Measurements from ENCODE around the gene FFAR3.

Gene FFAR3

GRCh38 chr19:35331551-35332214 is 26.6 kb upstream of the FFAR3 start:
- DNase-seq: no peak

- no peak for DNase-seq
Observed at GRCh38 chr19:35332817-35333216, 25.4 kb upstream of the FFAR3 start.

GRCh38 chr19:35334144-35334753 is 24.0 kb upstream of the FFAR3 start:
- DNase-seq: no peak

GRCh38 chr19:35336166-35336955 is 21.9 kb upstream of the FFAR3 start:
- DNase-seq: no peak

- no peak for DNase-seq
Observed at GRCh38 chr19:35337097-35337983, 20.9 kb upstream of the FFAR3 start.

- DNase-seq: no peak
Observed at GRCh38 chr19:35337984-35338296, 20.3 kb upstream of the FFAR3 start.

- DNase-seq: no peak
Observed at GRCh38 chr19:35340431-35340830, 17.8 kb upstream of the FFAR3 start.

- DNase-seq: no peak
Observed at GRCh38 chr19:35341006-35341405, 17.3 kb upstream of the FFAR3 start.

- DNase-seq: no peak
Observed at GRCh38 chr19:35341565-35342225, 16.6 kb upstream of the FFAR3 start.

GRCh38 chr19:35342430-35342829 is 15.8 kb upstream of the FFAR3 start:
- no peak for DNase-seq

- DNase-seq: no peak
Observed at GRCh38 chr19:35344511-35345031, 13.7 kb upstream of the FFAR3 start.

GRCh38 chr19:35345671-35346111 is 12.6 kb upstream of the FFAR3 start:
- DNase-seq: no peak

GRCh38 chr19:35346193-35347052 is 11.8 kb upstream of the FFAR3 start:
- no peak for DNase-seq

- no peak for DNase-seq
Observed at GRCh38 chr19:35347171-35347929, 10.9 kb upstream of the FFAR3 start, which contains the start of gene FFAR1. Gene FFAR1, plus strand, starts transcription at chr19:35347902. Its CDS starts 3,650 bp downstream, at chr19:35351552.

GRCh38 chr19:35347930-35348298 is 10.3 kb upstream of the FFAR3 start:
- DNase-seq: no peak

- DNase-seq: no peak
Observed at GRCh38 chr19:35348911-35349611, 9.2 kb upstream of the FFAR3 start.

- DNase-seq: no peak
Observed at GRCh38 chr19:35349614-35350521, 8.4 kb upstream of the FFAR3 start.

GRCh38 chr19:35350591-35350990 is 7.7 kb upstream of the FFAR3 start:
- DNase-seq: no peak

Data from femur (tissue), 1 donor.